Activated T-cell treated with anti-CD3 and anti-CD28 coated beads for 48 hours (primary cell): Measurements from ENCODE around the gene PSMC1.

ENCODE experiments used
- DNase-seq: peaks from one replicate; pipeline ENCODE4 v3.0.0-alpha.2; 2020; ENCODE audit warnings: low read depth

The PSMC1 gene

DNA sequence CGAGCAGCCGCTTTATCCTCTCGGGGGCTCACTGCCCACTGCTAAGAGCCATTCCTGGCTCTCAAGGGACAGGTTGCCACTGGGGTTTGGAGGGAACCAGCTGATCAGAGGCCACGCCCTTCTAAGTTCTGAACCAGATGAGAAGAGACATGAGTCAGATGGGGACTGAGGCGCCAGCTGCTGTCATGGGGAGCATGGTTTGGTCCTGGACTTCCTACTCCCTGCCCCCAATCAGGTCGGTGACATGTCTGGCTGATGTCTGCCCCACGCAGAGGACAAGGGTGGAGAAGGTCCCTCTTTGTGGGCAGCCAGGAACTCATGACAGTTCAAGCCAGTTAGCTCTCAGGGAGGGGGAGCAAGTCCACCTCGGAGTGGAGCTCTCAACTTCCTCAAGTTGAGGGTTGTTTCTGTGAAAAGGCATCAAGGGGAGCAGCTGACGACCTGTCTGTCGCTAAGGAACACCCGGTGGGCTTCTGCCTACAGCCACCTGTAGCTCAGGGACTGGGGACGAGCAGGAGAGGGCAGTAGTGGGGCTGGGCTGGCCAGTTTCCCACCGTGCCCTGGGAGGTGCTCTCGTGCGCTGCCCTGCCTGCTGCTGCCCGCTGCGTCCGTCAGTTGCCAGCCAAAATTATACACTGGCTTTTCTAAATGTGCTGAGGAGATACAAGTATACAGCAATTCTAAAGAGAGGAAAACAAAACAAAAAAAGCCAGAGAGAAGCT, 20.5 kb downstream of the PSMC1 start:
- DNase-seq, result no peak

DNA sequence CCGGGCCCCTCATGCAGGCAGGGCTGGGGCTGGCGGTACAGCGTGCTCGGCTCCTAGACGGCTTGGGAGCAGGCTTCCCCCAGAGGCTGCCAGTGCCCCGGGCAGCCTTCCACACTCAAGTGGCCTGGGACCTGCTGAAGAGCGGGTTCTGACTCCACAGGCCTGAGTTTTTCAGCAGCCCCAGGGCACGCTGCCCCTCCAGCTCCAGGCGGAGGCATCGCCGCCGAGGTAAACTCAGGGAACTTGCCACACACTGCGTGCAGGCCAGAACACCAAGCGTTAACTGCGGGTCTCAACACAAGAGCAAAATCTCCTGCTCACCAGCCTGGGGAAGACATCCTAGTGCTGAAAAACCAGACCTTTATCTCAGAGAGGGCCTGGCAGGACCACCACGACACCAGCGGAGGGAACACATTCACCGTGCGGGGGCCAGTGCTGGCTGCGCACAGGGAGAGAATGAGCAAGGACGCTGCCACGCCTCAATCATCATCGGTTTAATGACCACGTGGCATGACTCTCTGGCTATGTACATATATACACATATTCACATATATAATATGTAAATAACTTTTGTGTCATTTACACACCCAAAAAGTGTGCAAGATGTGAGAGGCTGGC, 21.3 kb downstream of the PSMC1 start:
- no peak for DNase-seq

DNA sequence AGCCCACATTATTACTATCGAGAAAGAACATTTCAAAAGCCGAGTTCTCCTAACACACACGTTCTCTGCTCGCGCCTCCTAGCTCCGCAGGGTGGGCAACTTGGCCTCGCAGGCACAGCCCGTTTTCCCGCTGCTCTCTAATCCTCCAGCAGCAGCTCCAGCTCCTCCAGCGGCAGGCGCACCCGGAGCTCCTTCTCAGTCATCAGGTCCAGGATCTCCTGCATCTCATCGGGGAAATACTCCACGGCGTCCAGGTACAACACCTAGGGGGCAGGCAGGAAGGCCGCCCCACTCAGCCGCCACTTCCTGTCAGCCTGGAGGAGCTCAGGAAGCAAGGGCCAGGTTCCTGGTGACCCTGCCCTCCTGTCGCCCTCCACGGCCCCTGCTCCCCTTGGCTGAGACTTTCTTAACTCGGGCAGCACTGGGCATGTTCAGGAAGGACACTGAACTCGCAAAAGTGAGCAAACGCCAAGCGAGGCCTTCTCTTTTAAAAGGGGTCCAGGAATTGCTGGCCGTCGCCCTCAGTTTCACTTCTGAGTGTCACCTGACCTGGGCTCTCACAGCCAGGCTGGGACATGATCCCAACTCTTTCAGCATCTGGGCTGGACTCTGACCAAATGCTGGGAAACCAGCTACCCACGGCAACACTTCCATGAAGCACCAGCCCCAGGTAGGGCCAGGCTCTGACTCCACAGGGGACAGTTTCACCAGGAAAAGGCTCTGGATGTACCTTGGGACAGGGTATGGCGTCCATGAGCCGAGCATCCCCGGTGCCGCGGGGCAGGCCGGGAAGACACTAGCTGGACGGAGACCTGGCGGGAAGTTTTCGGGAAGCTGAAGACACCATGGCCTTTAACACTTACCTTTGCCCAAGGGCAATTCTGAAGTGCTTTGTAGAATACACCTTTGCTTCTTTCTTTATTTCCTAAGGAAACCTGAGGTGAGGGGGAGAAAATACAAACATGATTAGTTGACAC, 22.1 kb downstream of the PSMC1 start:
- no peak for DNase-seq

DNA sequence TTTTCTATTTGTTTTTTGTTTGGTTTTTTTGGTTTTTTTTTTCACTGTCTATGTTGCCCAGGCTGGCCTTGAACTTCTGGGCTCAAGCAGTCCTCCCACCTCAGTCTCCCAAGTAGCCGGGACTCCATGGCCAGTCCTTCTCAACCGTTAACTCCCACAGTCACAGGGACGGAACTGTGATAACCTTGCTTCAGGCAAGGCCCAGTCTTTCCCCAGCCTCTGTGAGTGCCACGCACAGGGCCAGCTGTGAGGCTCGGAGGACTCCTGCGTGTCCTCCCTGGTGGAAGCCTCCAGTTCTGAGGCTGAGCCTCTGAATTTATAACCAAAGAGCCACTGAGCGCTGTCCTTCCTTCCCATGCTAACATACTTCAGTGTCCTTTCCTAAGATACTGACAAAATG, 23.7 kb downstream of the PSMC1 start:
- no peak for DNase-seq

DNA sequence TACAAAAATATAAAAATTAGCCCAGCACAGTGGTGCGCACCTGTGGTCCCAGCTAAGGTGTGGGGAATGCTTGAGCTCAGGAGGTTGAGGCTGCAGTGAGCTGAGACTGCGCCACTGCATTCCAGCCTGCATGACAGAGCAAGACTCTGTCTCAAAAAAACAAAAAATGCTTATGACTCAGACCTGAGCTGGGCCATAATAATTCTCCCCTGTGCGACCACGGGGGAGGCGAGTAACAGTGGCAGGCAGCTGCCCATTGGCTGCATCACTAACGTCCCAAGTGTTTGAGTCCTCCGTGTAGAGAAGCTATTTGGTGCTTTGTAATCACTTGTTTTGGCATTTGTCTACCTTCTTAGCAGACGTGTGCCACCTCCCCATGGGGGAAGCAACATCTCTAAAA, 24.9 kb downstream of the PSMC1 start:
- DNase-seq, result no peak

DNA sequence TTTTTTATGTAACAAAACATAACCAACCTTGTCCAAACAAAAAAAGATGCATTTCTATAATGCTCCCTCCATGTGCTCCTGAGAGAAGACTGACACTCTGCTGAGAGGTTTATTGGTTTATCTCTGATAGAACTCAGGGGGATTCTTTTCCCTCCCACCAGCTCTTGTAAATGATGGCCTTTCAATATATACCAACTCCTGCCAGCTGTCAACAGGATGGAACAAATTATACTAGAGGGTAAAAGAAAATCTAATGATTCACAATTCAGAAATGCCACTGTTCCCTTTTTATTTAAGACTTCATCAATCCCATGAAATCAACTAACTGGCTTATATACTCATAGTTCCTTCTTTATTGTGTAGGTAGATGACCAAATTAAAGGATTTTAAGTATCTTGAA, 25.4 kb downstream of the PSMC1 start:
- no peak for DNase-seq

DNA sequence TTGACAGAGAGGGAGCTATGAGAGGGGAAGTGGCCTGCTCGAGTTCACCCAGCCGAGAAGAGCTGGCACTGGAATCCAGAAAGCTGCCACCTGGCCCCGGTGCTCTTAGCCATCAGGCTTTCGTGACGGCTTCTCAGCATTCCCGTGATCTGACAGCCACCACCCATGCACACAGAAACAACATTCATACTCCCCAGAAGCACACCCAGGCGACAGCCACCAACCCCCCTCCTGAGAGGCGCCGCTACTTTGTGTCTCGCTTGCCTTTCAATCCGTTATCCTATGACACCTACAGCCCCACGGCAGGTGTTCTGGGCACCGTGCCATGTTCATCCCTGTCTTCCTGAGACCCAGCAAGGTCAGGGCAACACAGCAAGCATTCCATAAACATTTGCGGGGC, 31.4 kb downstream of the PSMC1 start:
- no peak for DNase-seq

DNA sequence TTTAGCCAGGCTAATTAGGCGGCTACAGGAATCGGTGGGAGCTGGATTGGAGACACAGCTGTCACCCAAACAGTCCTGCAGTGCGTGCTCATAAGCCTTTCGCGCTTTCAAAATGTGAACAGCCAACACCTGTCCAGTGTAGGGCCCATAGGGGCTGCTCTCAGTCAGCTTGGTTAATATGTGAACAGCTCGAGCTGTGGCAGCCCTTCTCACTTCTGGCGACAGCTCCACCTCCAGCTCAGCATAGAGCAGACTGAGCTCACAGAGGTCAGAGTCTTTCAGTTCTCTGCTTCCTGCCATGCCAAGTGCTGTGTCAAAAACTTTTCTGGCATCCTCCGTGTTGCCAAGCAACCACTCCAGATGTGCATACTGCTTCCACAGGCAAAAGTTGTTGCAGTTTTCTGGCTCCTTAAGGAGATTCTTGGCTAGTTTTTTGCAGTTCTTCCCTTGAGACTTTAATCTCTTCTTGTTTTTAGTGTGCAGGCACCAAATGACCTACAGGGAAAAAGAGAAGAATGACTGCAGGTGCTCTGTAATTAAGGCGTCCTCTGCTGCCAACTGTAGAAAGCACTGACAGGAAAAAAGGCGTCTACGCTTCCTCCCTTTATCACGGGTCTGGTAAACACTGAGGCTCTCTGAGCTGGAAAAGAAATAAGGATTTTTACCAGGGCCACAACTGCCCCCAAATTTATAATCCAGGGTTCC, 32.5 kb downstream of the PSMC1 start:
- DNase-seq, result no peak

DNA sequence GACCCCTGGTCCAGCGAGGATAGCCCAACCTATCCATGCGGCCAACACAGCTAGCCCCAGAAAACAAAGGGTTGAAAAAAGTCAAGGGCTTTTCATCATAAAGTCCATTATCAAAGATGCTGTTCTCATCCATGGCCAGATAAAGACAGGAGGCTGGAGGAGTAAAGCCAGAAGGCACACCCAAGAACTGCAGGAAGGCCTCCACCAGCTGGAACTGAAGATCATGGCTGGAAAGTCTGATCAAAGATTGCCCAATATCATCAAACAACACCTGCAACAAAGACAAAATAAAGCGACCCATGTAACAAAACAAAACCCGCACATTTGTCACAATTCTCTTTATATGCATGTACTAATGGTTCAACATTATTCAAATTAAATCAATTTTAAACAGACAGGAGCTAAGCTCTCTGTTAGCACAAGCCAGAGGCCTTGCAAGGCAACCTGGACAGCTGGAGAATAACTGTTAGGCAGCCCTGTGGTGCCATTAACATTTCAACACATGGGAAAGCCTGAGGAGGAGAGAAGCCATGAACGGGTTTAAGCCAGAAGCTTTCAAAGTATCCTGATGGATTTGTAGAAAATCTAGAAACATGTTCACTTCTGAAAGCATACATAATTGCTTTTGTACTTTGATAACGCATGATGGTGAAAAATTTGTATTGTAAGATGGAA, 34.1 kb downstream of the PSMC1 start:
- no peak for DNase-seq

DNA sequence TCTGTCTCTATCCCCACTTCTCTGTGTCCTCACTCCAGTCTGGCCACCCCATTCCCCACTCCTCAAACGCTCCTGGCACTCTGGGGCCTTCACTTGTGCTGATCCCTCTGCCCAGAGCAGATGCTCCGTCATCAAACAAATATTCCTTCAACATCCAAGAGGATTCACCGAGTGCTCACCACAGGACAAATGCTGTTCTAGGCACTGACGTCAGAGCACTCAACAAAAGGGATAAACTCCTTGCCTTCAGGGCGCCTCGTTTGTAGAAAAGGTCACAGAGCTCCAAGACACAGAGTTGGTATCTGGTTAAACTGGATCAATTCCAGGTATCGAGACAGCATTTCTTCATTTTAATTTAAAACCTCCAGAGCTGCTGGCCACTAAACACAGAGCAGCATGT, 35.3 kb downstream of the PSMC1 start:
- DNase-seq, result no peak

DNA sequence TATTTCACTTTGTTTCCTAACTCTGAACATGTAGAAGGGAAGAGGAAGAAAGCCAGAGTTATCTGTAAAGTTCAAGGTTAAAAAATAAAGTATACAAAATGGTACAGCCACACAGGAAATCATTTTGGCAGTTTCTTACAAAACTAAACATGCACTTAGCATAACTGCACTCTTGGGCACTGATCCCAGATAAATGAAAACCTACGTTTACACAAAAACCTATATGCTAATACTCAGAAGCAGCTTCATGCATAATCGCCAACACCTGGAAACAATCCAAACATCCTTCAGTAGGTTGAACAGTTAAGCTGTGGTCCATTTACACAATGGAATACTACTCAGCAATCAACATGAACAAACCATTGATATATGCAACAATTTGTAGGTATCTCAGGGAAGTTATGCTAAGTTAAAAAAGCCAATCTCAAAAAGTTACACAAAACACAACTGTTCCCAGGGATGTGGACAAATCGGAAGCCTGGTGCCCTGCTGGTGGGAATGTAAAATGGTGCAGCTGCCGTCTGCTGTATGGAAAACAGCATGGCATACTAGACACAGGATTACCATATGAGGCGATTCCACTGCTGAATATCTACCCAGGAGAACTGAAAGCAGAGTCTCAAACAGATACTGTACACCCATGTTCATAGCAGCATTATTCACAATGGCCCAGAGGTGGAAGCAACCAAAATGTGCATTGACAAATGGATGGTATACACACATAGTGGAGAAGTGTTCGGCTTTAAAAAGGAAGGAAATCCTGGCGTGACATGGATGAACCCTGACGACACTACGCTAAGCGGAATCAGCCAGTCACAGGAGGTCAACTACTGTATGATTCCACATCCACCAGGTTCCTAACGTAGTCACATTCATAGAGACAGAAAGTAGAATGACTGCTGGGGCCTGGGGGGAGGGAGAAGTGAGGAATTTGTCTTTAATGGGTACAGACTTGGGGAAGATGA, 37.7 kb downstream of the PSMC1 start:
- DNase-seq, result no peak

DNA sequence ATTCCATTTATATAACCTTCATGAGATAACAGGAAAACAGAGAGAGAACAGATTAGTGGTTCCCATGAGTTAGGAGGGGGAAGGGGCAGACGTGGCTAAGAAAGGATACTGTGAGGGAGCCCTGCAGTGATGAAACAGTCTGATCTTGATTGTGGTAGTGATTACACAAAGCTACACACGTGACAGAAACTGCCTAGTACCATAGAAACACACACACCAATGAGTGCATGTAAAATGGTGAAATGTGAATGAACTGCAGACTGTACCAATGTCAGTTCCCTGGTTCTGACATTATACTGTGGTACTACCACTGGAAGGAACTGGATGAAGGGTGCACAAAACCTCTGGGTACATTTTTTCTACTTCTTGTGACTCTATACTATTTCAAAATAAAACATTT, 38.5 kb downstream of the PSMC1 start:
- no peak for DNase-seq

DNA sequence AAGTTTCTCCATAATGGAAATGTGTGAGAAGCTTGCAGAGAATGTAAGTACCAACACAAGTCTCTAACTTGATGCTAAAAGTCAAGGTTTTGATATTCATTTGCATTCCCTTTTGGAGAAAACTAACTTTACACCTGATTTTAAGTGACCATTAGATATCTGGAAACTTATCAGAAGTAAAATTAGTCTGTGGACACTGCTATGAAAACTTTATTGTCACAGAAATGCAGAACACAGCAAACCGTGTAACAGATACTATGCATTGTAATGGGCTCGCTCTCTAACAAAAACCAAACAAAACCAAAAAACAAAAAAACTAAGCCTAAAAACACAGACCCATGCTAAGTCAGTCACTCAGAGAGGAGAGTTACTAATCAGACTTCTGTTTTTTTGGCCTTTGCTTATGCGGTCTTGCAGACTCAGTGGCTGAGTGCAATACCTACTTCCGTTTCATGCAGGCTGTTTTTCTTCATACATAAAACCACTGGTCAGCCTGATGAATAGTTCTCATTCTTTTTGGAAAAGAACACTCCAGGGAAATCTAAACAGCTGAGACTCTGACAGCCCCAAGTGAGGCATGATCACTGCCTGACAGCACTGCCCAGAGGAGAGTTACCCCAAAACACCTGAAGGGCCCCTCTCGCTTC, 39.6 kb downstream of the PSMC1 start:
- DNase-seq, result no peak

DNA sequence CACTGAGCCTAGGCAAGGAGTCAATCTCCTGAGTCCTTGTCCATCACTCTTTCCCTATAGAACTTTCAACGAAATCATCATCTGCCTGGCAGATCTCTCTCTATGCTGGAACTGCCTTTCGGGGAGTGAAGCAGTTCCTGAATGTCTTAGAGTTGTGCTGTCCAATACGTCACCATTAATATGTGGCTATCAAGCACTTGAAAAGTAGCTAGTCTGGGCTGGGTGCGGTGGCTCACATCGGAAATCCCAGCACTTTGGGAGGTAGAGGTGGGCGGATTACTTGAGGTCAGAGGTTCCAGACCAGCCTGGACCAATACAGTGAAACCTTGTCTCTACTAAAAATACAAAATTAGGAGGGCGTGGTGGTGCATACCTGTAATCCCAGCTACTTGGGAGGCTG, 40.3 kb downstream of the PSMC1 start:
- no peak for DNase-seq

DNA sequence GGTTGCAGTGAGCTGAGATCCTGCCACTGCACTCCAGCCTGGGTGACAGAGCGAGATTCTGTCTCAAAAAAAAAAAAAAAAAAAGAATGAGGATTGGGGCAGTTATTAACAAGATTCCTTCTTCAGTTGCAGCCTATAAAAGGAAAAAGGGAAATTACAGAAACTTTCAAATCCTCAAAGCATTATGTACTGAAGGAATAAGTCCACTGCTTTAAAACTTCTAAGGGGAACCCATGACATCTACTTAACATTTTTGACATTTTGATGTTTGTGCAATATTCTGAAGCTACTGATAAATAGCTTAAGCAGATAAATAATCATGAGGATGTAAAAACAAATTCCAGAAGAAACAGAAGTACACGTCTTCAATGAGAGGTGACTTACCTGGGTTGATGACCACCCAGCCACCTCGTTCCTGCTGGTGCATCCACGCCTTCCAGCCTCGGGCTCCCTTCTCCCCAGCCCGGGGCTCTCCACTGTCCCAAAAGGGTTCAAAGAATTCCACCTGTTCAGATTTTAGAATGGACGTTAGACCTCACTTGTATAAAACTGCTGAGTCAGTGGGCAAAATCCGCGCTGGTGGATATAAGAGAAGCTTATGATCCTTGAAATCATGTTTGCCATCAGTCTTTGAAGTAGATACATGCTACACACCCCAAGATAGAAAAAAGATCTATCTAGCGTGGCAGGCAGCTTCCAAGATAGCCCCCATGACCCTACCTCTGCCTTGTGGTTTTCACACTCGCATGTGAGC, 41.7 kb downstream of the PSMC1 start:
- DNase-seq, result no peak

DNA sequence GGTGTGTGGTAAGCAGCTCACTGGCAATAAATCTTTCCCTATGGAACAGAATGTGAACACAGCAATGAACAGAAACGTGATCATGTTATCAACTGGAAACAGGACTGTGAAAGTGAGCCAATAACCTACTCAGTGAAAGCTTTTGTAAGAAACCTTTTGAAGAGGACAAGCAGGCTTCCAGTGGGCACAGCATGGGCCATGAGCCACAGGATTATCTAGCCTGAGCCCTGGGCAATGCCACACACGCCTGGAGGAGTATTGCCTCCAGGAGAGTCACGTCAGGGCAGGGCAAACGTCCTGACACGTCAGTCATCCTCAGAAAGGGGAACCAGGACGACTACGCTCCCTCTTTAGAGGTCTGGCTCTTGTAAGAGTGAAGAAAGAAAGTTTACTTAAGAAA, 43.1 kb downstream of the PSMC1 start:
- no peak for DNase-seq

DNA sequence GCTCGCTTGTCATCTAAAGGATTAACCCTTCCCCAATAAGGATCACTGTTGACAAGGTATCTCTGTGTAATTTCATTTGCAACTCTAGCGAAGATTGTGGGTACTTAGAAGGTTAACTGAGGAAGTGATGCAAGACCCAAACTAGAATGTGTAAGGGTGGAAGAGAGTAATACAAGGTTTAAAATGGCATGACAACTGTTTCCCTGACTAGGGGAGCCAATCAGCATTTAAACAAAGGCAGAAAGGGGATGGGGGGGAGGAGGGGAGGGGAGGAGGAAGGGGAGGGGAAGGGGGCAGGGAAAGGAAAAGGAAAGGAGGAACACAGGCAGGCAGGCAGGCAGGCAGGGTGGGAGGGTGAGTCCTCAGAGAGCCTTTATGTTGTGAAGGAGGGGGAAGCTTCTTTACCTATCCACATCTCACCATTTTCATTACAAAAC, 44.3 kb downstream of the PSMC1 start:
- DNase-seq, result no peak

DNA sequence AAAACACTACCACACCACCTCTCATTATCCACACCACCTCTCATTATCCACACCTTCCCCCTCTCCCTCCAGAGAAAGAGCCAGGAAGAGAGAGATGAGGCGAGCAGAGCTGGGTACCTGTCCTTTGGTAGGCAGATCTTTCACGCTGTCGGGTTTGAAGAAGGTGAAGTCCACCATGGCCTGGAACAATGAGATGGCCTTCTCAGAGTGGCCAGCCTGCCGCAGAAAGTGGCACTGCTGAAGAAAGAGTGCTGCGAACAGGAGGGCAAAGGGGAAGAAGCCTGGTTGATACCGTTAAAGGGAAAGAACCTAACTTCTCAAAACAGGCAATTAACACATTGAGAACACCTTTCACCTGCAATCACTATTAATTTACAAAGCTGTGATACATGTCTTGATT, 44.8 kb downstream of the PSMC1 start:
- DNase-seq, result no peak

DNA sequence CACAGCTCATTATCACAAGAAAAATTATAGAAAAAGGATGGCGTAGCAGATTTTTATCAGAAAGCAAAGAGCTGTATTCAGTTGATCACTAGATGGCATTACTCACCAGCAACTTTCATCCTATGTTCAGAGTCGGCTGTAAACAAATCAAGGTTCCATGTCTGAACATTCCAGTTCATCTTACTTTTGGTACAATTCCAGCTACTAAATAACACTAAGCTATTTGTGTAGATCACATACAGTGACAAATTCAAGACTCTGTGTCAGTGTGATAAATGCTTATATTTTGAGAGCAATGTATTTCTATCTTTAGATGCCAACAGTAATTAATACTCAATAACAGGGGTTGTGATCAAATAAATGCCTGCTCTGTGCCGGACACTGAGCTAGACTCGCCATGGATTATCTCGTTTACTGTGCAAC, 45.3 kb downstream of the PSMC1 start:
- DNase-seq, result no peak
